ENCODE measurements around the gene MLLT3. TPM values are rescaled to one million over a fixed set of nuclear protein-coding genes. Genes with fewer than 3 reads are reported as not detected.

MLLT3 gene
- total RNA-seq, 4 donors from 2014 or later, result 29.8 to 51.0 (median 47.1) TPM

DNA sequence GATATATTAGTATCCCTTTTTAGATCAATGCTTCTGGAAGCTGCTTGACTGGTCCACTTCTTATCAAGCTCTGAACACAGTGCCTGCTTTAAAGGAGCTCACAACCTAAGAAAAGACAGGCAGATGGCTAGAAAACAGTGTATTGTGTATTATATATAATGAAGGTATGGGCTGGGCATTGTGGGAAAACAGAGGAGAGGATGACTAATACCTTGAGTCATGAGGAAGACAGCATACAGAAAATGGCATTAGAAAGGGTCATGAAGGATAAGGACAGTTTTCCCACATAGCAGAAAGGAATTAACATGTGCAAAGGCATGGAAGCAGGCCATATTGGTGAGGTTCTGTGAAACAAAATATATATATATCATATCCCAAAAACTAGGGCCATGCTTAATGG is 309.6 kb downstream of the MLLT3 start:
- Histone ChIP-seq H3K9me3 (no peaks in the 10 kb centered on the region), H3K27me3 (no peaks in the 10 kb centered on the region), H3K27ac (no peak overlapping the region), H3K4me3 (replicated peaks in 1 of 3) (no peak overlapping the region), H3K4me1 (no peaks in the 10 kb centered on the region), H3K36me3 (no peaks in the 10 kb centered on the region)
- TF ChIP-seq POLR2A (IDR thresholded peaks at IDR 0.05), result no peak
- TF ChIP-seq, protein P1, sequence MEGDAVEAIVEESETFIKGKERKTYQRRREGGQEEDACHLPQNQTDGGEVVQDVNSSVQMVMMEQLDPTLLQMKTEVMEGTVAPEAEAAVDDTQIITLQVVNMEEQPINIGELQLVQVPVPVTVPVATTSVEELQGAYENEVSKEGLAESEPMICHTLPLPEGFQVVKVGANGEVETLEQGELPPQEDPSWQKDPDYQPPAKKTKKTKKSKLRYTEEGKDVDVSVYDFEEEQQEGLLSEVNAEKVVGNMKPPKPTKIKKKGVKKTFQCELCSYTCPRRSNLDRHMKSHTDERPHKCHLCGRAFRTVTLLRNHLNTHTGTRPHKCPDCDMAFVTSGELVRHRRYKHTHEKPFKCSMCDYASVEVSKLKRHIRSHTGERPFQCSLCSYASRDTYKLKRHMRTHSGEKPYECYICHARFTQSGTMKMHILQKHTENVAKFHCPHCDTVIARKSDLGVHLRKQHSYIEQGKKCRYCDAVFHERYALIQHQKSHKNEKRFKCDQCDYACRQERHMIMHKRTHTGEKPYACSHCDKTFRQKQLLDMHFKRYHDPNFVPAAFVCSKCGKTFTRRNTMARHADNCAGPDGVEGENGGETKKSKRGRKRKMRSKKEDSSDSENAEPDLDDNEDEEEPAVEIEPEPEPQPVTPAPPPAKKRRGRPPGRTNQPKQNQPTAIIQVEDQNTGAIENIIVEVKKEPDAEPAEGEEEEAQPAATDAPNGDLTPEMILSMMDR (IDR thresholded peaks at IDR 0.05), result no peak
- intact Hi-C loops (cut with DNase I), result no loop called here
- DNase-seq, result no peak

- Histone ChIP-seq H3K4me1 (no peaks in the 10 kb centered on the region), H3K36me3 (no peaks in the 10 kb centered on the region), H3K9me3 (no peaks in the 10 kb centered on the region), H3K27me3 (no peaks in the 10 kb centered on the region), H3K4me3 (replicated peaks in 1 of 3) (no peak overlapping the region), H3K27ac (no peak overlapping the region)
- intact Hi-C loops (cut with DNase I), result no loop called here
- WGBS, 2 donors, result 89 to 98% methylated on average over 2 of the region's 2 CpGs
- TF ChIP-seq, protein P1 (IDR thresholded peaks at IDR 0.05), result no peak
- no peak for TF ChIP-seq POLR2A (IDR thresholded peaks at IDR 0.05)
- DNase-seq, result no peak
Measured at GRCh38 chr9:20310024-20310423, 312.3 kb downstream of the MLLT3 start.

DNA sequence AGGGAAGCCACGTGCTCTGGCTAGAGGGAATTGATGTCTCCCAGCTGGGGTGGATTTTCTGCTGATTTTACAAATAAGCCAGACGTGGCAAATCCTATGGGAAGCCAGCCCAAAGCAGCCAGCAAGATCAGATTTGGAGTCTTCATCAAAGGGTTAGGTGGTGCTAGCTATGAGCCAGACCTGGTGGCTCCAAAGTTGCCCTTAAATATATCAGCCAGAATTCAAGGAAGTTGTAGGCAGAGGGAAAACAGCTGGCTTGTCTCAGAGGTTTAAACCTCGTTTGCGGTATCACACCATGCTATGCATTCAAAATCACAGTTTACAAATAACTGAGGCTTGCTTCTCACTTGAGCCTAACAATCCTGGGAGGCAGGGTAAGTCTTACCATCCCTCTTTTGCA is 313.2 kb downstream of the MLLT3 start:
- Histone ChIP-seq H3K9me3 (no peaks in the 10 kb centered on the region), H3K36me3 (no peaks in the 10 kb centered on the region), H3K27ac (no peak overlapping the region), H3K4me3 (replicated peaks in 1 of 3) (no peak overlapping the region), H3K4me1 (no peaks in the 10 kb centered on the region), H3K27me3 (no peaks in the 10 kb centered on the region)
- TF ChIP-seq, protein P1 (IDR thresholded peaks at IDR 0.05), result no peak
- TF ChIP-seq POLR2A (IDR thresholded peaks at IDR 0.05), result no peak
- intact Hi-C loops (cut with DNase I), result no loop called here
- 76 to 82% methylated on average over 4 of the region's 4 CpGs for WGBS, 2 donors
- DNase-seq, result no peak

GRCh38 chr9:20307621-20308020 is 314.7 kb downstream of the MLLT3 start:
- H3K36me3 ChIP-seq, result no peaks in the 10 kb centered on the region
- no peak overlapping the region for H3K27ac ChIP-seq
- no peaks in the 10 kb centered on the region for H3K4me1 ChIP-seq
- no peaks in the 10 kb centered on the region for H3K27me3 ChIP-seq
- no peak overlapping the region for H3K4me3 ChIP-seq (replicated peaks in 1 of 3)
- no peak for DNase-seq
- H3K9me3 ChIP-seq, result no peaks in the 10 kb centered on the region
- TF ChIP-seq, protein P1 (IDR thresholded peaks at IDR 0.05), result no peak
- intact Hi-C loops (cut with DNase I), result no loop called here
- WGBS, 2 donors, result 15 to 22% methylated on average over 7 of the region's 7 CpGs

GRCh38 chr9:20305452-20305851 is 316.8 kb downstream of the MLLT3 start:
- TF ChIP-seq, protein P1 (IDR thresholded peaks at IDR 0.05), result no peak
- TF ChIP-seq POLR2A (IDR thresholded peaks at IDR 0.05), result no peak
- no peak overlapping the region for H3K4me3 ChIP-seq (replicated peaks in 1 of 3)
- H3K27me3 ChIP-seq, result no peaks in the 10 kb centered on the region
- intact Hi-C loops (cut with DNase I), result no loop called here
- no peak for DNase-seq
- no peaks in the 10 kb centered on the region for H3K4me1 ChIP-seq
- 94 to 96% methylated on average over 4 of the region's 4 CpGs for WGBS, 2 donors
- H3K27ac ChIP-seq, result no peak overlapping the region
- H3K36me3 ChIP-seq, result no peaks in the 10 kb centered on the region
- no peaks in the 10 kb centered on the region for H3K9me3 ChIP-seq

Measured in thyroid gland (tissue), 4 donors.